Vagina (tissue), 2 donors: ENCODE data around the gene FNDC3A. TPM values are rescaled to one million over a fixed set of nuclear protein-coding genes. Genes with fewer than 3 reads are reported as not detected.

ENCODE experiments used
- DNase-seq, 2 donors: peaks; one replicate each; pipeline ENCODE4 v3.0.0-alpha.2; 2017; ENCODE audit errors: extremely low spot score in 2 of 2
- H3K27ac ChIP-seq: fragments of 200-600 bp; sonication (generic); one replicate; pipeline ENCODE4 v1.5.1; 2019
- H3K27me3 ChIP-seq: fragments of 200-600 bp; sonication (generic); one replicate; pipeline ENCODE4 v1.5.1; 2019
- H3K36me3 ChIP-seq, 2 donors: fragments of 200-600 bp; sonication (generic); one replicate each; pipeline ENCODE4 v1.5.1; 2017 to 2019
- H3K4me1 ChIP-seq: fragments of 200-600 bp; sonication (generic); one replicate; pipeline ENCODE4 v1.5.1; 2019
- H3K4me3 ChIP-seq, 2 donors: fragments of 200-600 bp; sonication (generic); 1 replicate in 1 of 2; 2 replicates in 1 of 2; pipeline ENCODE4 v1.5.1; 2016 to 2019
- H3K9me3 ChIP-seq: fragments of 200-600 bp; sonication (generic); one replicate; pipeline ENCODE4 v1.5.1; 2019
- CTCF ChIP-seq, 3 experiments: fragments of 450-650 bp in 2 of 3; fragments of 200-600 bp in 1 of 3; sonication (generic) in 1 of 3; IDR thresholded peaks; one replicate each; pipeline ENCODE4 v1.5.1; 2017 to 2019; ENCODE audit warnings: antibody characterized with exemption in 3 of 3, mild to moderate bottlenecking in 2 of 3, moderate library complexity in 2 of 3
- POLR2A ChIP-seq, 2 donors: fragments of 450-650 bp; IDR thresholded peaks; one replicate each; pipeline ENCODE4 v1.6.1; 2017; ENCODE audit warnings: antibody characterized with exemption in 2 of 2, mild to moderate bottlenecking in 2 of 2, moderate library complexity in 2 of 2
- POLR2AphosphoS5 ChIP-seq, 2 donors: sonication (generic); formaldehyde crosslinking; IDR thresholded peaks; one replicate each; pipeline ENCODE4 v1.9.0; 2017; ENCODE audit warnings: antibody characterized with exemption in 2 of 2, mild to moderate bottlenecking in 2 of 2, low read depth in 1 of 2; ENCODE audit not compliant: insufficient read depth in 1 of 2
- intact Hi-C: fragments of 100-400 bp; cut with DNase I; formaldehyde crosslinking; loops from one replicate; pipeline ENCODE4 v1.15.1; 2023
- total RNA-seq: library from RNA; depleted of rRNA; stranded (reverse); fragments of >200 nt; gene quantifications from one replicate; pipeline ENCODE4 v1.2.3, GENCODE V29; 2016

FNDC3A gene
- total RNA-seq, 1 donor from 2014 or later: 32.2 TPM

GRCh38 chr13:49220036-49220855, 244.5 kb downstream of the FNDC3A start, which contains the start of gene MLNR:
MLNR (plus strand) TSS chr13:49220338; CDS start chr13:49220338, 0 bp downstream.
- Histone ChIP-seq H3K4me1 (peaks cover 5% of the 10 kb centered on the region), H3K4me3 (peak within 1 kb of the TSS; percentile 42 to 53), H3K36me3 (no peaks in the 10 kb centered on the region), H3K27ac (no peak within 1 kb of the TSS), H3K27me3 (peaks cover 18% of the 10 kb centered on the region), H3K9me3 (no peaks in the 10 kb centered on the region)
- intact Hi-C loops: no loop called here
- no peak for DNase-seq
- no peak for TF ChIP-seq POLR2AphosphoS5 (IDR thresholded peaks at IDR 0.05; ENCODE audit: insufficient read depth in 1 of 2, low read depth in 1 of 2)

- TF ChIP-seq POLR2AphosphoS5 (IDR thresholded peaks at IDR 0.05; ENCODE audit: insufficient read depth in 1 of 2, low read depth in 1 of 2) (no peak), POLR2A (IDR thresholded peaks at IDR 0.05) (no peak), CTCF (IDR thresholded peaks at IDR 0.05) (no peak)
- Histone ChIP-seq H3K36me3 (no peaks in the 10 kb centered on the region), H3K27me3 (peaks cover 18% of the 10 kb centered on the region), H3K4me1 (peaks cover 5% of the 10 kb centered on the region), H3K9me3 (no peaks in the 10 kb centered on the region), H3K27ac (no peak overlapping the region), H3K4me3 (peak overlapping the region; percentile 42 to 53)
- intact Hi-C loops: no loop called here
- no peak for DNase-seq
Observed at GRCh38 chr13:49220856-49221589, 245.3 kb downstream of the FNDC3A start.

GRCh38 chr13:49221590-49221965, 245.9 kb downstream of the FNDC3A start:
- no peaks in the 10 kb centered on the region for H3K9me3 ChIP-seq
- no peak overlapping the region for H3K27ac ChIP-seq
- DNase-seq: no peak
- no peaks in the 10 kb centered on the region for H3K36me3 ChIP-seq
- H3K4me1 ChIP-seq: peaks cover 5% of the 10 kb centered on the region
- H3K4me3 ChIP-seq: no peak overlapping the region
- H3K27me3 ChIP-seq: peaks cover 18% of the 10 kb centered on the region
- intact Hi-C loops: no loop called here
- no peak for TF ChIP-seq POLR2A (IDR thresholded peaks at IDR 0.05)
- TF ChIP-seq POLR2AphosphoS5 (IDR thresholded peaks at IDR 0.05; ENCODE audit: insufficient read depth in 1 of 2, low read depth in 1 of 2): no peak
- TF ChIP-seq CTCF (IDR thresholded peaks at IDR 0.05): no peak

- intact Hi-C loops: no loop called here
- H3K4me1 ChIP-seq: peaks cover 5% of the 10 kb centered on the region
- no peak for DNase-seq
- TF ChIP-seq POLR2AphosphoS5 (IDR thresholded peaks at IDR 0.05; ENCODE audit: insufficient read depth in 1 of 2, low read depth in 1 of 2) (no peak), CTCF (IDR thresholded peaks at IDR 0.05) (no peak)
- peaks cover 10% of the 10 kb centered on the region for H3K27me3 ChIP-seq
- H3K27ac ChIP-seq: no peak overlapping the region
- H3K4me3 ChIP-seq: no peak overlapping the region
- no peaks in the 10 kb centered on the region for H3K36me3 ChIP-seq
- H3K9me3 ChIP-seq: no peaks in the 10 kb centered on the region
Observed at GRCh38 chr13:49225223-49226042, 249.7 kb downstream of the FNDC3A start.

GRCh38 chr13:49226613-49227012, 250.9 kb downstream of the FNDC3A start:
- Histone ChIP-seq H3K4me3 (no peak overlapping the region), H3K27me3 (no peaks in the 10 kb centered on the region), H3K27ac (no peak overlapping the region), H3K36me3 (no peaks in the 10 kb centered on the region), H3K4me1 (no peaks in the 10 kb centered on the region), H3K9me3 (no peaks in the 10 kb centered on the region)
- no peak for DNase-seq
- intact Hi-C loops: no loop called here
- TF ChIP-seq POLR2A (IDR thresholded peaks at IDR 0.05) (no peak), POLR2AphosphoS5 (IDR thresholded peaks at IDR 0.05; ENCODE audit: insufficient read depth in 1 of 2, low read depth in 1 of 2) (no peak), CTCF (IDR thresholded peaks at IDR 0.05) (no peak)
